Stimulated activated CD4-positive, alpha-beta T cell treated with anti-CD3 and anti-CD28 coated beads, Interleukin-4, amount 100 ng/mL, for 4 hours (primary cell): ENCODE measurements around the gene PKHD1.

Source experiments
- DNase-seq, 2 experiments: peaks; one replicate each; pipeline ENCODE4 v3.0.0-alpha.2; 2020

Gene PKHD1

DNA sequence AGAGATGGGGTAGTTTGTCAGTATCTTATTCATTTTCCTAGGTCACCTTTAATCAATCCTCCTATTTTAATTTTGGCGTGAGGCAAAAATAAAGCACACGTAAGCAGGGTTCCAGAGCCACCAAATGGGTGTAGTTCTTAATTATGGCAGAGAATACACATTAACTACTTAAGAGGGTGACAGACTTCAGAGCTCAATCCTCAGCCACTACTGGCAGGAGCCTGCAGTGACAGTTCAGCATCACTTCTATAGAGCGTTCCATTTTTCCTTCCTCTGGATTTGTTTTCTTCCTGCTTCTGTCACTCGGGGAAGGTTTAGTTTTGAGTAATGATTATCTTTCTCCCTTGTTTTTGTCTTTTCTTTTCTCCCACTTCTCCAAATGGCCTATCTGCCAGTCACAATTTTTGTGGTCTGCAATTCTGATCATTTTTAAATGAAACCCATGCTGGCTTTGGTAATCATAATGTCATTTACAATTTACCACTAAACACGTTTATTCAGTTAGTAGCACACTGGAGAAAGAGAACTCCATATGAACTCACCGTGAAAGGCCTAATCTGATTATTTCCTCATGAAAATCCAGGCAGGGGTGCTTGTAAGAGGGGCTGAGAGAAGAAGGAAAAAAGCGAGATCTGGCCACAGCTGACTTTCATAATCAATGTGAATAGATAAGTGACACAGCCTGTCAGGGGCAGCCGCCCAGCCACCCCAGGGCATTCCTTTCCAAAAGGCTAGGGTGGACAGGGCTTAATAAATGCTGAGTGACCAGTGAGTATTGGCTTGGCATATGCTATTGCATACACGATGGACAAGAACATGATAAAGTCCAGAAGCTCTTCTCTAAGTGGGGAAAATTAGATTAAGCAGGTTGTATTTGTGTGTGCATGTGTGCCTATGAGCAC lies 412.1 kb downstream of the PKHD1 start:
- no peak for DNase-seq

DNA sequence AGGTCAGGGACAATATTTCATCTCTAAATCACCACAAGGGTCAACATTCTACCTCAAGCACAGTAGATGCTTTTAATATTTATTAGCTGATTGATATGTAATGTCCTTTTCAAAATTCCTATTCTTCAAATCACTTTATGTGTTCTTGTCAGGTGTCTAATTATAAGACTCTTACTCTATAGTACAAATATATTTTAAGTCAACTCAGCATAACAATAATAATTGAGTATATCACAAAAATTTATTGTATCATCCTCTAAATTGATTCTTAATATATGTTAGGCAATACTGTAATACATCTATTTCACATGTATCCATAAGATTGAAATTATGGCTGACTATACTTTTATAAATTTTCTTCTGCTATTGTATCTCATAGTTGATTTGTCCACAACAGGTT lies 423.9 kb downstream of the PKHD1 start:
- DNase-seq: no peak

GRCh38 chr6:51660767-51661166 lies 426.6 kb downstream of the PKHD1 start:
- DNase-seq: no peak

DNA sequence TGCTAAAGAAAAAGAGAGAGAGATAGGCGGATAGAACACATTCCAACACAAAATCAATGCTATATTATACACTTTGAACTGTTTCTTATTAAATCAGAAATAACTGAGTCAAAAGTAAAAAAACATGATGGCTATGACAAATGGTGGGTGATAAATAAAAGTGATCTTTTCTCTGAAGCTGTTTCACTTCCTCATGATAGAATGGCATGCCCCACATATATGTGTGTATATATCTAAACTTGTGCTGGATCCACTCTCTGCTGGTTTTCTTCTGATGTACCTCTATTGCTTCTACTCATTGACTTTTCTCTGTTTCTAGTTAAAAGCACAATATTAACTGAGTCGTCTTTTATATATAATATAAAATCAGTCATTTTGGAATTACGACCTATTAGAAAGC lies 429.9 kb downstream of the PKHD1 start:
- no peak for DNase-seq

- DNase-seq: no peak
Measured at GRCh38 chr6:51655517-51655916, 431.9 kb downstream of the PKHD1 start.

DNA sequence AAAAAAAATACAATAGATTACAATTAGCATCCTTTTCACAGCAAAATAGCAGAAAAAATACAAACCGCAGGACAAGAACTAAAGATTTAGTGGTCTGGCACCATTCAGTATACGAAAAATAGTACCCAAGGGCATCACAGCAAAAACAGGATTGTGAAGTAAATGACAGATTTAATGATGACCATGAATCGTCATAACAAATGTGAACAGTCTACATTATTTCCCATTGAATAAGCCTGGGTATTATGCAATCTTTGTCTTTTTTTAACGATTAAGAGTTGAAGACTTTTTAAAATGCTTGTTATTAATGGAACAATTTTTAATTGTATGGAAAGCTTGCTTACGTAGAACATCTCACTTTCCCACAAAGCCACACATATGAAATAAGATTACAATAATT lies 432.8 kb downstream of the PKHD1 start:
- no peak for DNase-seq

GRCh38 chr6:51651132-51651817 lies 436.1 kb downstream of the PKHD1 start:
- DNase-seq: no peak

GRCh38 chr6:51648774-51649173 lies 438.6 kb downstream of the PKHD1 start:
- DNase-seq: no peak

DNA sequence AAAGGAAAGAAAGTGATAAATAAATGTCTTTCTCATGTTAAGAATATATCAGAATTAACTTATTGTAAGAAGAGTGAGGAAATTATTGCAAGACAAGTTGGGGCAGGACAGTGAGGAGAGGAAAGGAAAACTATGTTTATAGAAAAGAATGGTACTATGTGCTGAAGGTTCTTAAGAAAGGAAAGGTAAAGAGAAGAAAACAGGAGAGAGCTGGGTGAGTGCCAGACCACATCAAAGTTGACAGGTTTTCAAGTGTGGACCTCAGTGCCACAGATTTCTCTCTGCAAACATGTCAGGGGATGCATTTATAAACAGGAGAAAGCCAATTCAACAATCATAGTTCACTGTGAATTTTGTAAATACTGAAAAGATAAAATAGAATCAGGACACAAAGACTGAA lies 439.2 kb downstream of the PKHD1 start:
- DNase-seq: no peak

GRCh38 chr6:51644426-51644825 lies 443.0 kb downstream of the PKHD1 start:
- no peak for DNase-seq

- DNase-seq: no peak
Measured at GRCh38 chr6:51640021-51640420, 447.4 kb downstream of the PKHD1 start.

DNA sequence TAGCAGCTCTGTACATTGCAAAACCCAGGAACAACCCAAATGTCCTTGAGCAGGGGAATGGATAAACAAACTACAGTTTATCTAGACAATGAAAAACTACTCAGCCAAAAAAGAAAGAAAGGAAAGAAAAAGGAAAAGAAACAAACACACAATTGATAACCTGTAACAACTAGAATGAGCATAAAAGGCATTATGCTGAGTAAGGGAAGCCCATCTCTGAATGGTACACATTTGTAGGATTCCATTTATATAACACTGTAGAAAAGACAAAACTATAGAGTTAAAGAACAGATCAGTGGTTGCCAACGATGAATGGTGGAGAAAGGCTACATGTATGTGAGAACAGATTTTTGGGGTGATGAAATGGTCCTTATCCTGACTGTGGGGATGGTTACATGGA lies 454.0 kb downstream of the PKHD1 start:
- no peak for DNase-seq

DNA sequence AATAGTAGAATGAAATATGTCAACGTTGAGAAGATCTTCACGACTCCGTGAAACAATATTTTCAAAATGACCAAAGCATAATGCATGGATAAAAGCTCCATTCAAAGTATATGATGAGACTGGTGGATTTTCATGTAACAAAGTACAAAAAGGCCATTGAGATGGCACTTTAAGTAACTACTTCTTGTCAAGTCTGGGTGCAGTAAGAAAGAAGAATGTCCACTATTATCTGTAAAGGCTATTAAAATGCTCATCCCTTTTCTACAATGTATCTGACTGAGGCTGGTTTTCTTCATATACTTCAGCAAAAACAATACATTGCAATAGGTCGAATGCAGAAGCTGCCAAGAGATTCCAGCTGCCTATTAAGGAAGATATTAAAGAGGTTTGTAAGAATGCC lies 457.4 kb downstream of the PKHD1 start:
- DNase-seq: no peak

DNA sequence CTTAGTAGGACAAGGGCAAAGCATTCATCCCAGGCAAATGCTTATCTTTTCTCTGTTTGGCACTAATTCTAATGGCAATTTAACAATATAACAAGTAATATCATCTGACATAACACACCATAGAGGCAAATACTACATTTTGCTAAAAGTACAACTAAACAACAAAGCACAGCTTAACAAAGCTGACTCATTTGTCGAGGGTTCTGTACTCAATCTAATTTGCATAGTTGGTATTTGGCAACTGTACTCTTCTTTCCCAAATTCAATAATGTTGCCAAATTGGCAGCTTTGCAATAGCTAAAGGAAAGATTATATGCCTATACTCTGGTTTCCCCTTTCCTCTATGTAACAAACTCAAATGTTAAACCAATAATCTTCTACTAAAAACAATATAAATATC lies 461.0 kb downstream of the PKHD1 start:
- no peak for DNase-seq

DNA sequence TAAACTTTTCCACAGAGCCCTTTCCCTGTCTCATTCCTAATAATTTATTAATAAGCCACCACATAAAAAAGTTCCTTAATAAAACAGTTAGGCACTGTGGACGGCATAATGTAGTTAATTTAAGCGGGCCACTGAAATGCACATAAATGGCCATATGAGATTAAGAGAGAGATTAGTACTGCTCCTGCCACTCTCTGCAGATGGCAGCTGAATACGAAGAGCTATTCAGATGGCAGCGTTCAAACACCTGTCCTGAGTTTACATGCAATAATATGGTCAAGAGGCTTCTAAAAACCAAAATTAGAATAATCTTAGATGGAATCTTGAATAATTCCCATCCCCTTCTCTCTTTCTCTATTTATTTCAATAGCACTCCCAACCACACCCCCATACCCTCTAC lies 461.8 kb downstream of the PKHD1 start:
- no peak for DNase-seq

GRCh38 chr6:51620971-51621370 lies 466.4 kb downstream of the PKHD1 start:
- DNase-seq: no peak

DNA sequence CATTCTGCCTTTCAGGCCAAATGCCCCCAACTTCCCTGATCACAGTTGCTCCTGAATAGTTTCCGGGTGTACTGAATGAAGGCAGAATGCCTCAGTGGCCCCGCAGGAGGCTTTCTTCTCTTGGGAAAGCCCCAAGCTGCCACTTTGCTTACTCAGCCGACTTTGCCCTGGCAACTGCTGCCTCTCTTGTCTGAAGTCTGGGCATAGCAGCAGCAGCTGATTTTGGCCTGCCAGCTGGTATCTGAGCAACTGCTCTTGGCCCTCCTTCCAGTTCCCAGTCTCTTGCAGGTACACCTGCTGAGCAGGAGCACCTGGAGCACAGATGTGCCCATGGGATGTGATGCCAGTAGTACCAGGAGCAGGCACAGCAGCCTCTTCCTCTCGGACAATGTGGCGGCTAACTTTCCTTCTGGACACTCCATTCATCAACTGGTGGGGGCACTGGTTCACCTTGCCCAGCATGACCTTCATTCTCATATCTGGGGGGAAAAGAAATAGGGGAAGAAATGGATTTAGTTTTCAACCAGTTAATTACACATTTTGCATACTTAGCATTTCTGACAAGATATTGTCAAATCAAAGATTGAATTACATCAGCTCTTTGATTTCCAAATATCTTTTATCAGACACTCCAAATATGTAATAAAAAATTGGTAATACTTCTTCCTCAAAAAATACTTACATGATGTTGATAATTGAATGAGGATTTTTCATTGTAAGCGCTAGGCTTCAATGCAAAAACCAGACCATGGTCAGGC lies 468.2 kb downstream of the PKHD1 start:
- no peak for DNase-seq

DNA sequence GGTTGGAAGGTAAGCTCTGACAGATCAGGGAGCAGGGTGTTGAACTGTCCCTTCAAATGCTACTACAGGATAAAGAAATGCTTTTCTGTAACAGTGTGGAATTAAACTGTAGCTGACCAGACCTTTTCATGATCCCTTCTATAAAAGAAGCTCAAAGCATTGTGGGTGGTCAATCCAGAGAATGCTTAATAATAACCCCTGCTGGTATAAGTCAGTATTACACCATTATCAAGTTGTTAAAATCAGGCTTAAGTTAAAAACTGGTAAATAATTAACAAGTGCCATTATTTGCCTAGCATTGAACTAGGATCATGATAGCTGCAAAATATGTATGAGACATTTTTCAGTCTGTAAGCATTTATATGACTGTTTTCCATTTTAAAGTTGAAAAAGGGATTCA lies 468.9 kb downstream of the PKHD1 start:
- DNase-seq: no peak

GRCh38 chr6:51617751-51618150 lies 469.7 kb downstream of the PKHD1 start:
- DNase-seq: no peak

DNA sequence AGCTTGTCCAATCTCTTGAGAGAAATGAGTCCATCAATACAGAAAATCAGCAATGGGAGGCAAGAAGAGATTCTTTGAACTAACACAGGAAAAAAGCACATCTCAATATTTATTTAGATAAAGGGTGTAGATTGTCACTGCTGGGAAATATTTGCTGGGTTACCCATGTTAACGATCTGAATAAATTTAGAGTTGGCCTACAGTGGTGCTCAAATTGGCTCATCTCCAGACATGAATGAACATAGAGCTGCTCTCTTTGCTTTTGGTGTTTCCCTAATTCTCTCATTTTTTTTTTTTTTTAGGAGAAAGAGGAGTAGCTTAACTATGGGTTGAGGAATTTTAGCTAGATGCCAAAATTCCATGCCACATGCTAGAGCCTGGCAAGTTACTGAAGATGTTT lies 471.2 kb downstream of the PKHD1 start:
- no peak for DNase-seq

GRCh38 chr6:51614725-51615124 lies 472.7 kb downstream of the PKHD1 start:
- DNase-seq: no peak

- no peak for DNase-seq
Measured at GRCh38 chr6:51613558-51613957, 473.9 kb downstream of the PKHD1 start.

GRCh38 chr6:51608932-51609331 lies 478.5 kb downstream of the PKHD1 start:
- DNase-seq: no peak

- DNase-seq: no peak
Measured at GRCh38 chr6:51608383-51608782, 479.0 kb downstream of the PKHD1 start.
